Neural progenitor cell (in vitro differentiated cells): ENCODE data around the gene NUDT13.

Source experiments
- CTCF ChIP-seq: fragments of 200-600 bp; sonication (generic); IDR thresholded peaks from 2 replicates; pipeline ENCODE4 v1.5.1; 2017; ENCODE audit warnings: antibody characterized with exemption, mild to moderate bottlenecking
- EZH2 ChIP-seq: fragments of 200-600 bp; sonication (generic); IDR thresholded peaks from 2 replicates; pipeline ENCODE4 v1.6.1; 2017; ENCODE audit warnings: antibody characterized with exemption, mild to moderate bottlenecking, moderate library complexity

- no peak for TF ChIP-seq CTCF
- TF ChIP-seq EZH2, result no peak
Measured at GRCh38 chr10:73163096-73163495, 52.8 kb downstream of the NUDT13 start.
